Activated T-cell treated with anti-CD3 and anti-CD28 coated beads, Interleukin-2, amount 50 U/mL, for 72 hours (primary cell): ENCODE results near the gene LENEP. TPM values are rescaled to one million over a fixed set of nuclear protein-coding genes. Genes with fewer than 3 reads are reported as not detected.

ENCODE experiments used
- ATAC-seq, 2 donors: fragments of 150-1000 bp; cut with Tn5 transposase; replicated peaks in 1 of 2; 2 replicates each; pipeline ENCODE4 v1.10.0; 2021; ENCODE audit warnings: moderate library complexity in 2 of 2, mild to moderate bottlenecking in 1 of 2
- DNase-seq, 2 donors: peaks; one replicate each; pipeline ENCODE4 v3.0.0; 2021 to 2022; ENCODE audit warnings: mixed read lengths in 1 of 2
- H3K27ac Mint-ChIP-seq: one replicate; pipeline ENCODE4 v1.8.0; 2022; ENCODE audit warnings: mild to moderate bottlenecking, moderate library complexity, mixed read lengths
- H3K27me3 Mint-ChIP-seq: one replicate; pipeline ENCODE4 v1.8.0; 2022; ENCODE audit warnings: low read depth, mixed read lengths
- H3K36me3 Mint-ChIP-seq, 2 donors: one replicate each; pipeline ENCODE4 v1.8.0; 2022; ENCODE audit warnings: mixed read lengths in 2 of 2, mild to moderate bottlenecking in 1 of 2; ENCODE audit not compliant: insufficient read depth in 2 of 2
- H3K4me1 Mint-ChIP-seq: one replicate; pipeline ENCODE4 v1.8.0; 2022; ENCODE audit warnings: low read depth, mixed read lengths
- H3K4me3 Mint-ChIP-seq, 2 donors: one replicate each; pipeline ENCODE4 v1.8.0; 2022; ENCODE audit warnings: mild to moderate bottlenecking in 2 of 2, mixed read lengths in 2 of 2, moderate library complexity in 2 of 2
- H3K9me3 Mint-ChIP-seq, 2 donors: one replicate each; pipeline ENCODE4 v1.8.0; 2022; ENCODE audit warnings: mixed read lengths in 2 of 2
- total RNA-seq, 2 donors: library from RNA; stranded (reverse); gene quantifications; one replicate each; pipeline ENCODE4 v1.2.3, GENCODE V29; 2022

Gene LENEP
- total RNA-seq, 2 donors from 2014 or later = 0.65 to 2.3 TPM

- Mint-ChIP-seq H3K27me3 (no peaks in the 10 kb centered on the region), H3K4me3 (peak overlapping the region; percentile 45 to 67), H3K4me1 (peaks cover 67% of the 10 kb centered on the region), H3K27ac (no peak overlapping the region), H3K9me3 (no peaks in the 10 kb centered on the region), H3K36me3 (peaks cover 4 to 12% of the 10 kb centered on the region in 2 donors)
- no peak for ATAC-seq
- no peak for DNase-seq
These were observed 22.9 kb downstream of the LENEP start for GRCh38 chr1:155016231-155016831.

DNA sequence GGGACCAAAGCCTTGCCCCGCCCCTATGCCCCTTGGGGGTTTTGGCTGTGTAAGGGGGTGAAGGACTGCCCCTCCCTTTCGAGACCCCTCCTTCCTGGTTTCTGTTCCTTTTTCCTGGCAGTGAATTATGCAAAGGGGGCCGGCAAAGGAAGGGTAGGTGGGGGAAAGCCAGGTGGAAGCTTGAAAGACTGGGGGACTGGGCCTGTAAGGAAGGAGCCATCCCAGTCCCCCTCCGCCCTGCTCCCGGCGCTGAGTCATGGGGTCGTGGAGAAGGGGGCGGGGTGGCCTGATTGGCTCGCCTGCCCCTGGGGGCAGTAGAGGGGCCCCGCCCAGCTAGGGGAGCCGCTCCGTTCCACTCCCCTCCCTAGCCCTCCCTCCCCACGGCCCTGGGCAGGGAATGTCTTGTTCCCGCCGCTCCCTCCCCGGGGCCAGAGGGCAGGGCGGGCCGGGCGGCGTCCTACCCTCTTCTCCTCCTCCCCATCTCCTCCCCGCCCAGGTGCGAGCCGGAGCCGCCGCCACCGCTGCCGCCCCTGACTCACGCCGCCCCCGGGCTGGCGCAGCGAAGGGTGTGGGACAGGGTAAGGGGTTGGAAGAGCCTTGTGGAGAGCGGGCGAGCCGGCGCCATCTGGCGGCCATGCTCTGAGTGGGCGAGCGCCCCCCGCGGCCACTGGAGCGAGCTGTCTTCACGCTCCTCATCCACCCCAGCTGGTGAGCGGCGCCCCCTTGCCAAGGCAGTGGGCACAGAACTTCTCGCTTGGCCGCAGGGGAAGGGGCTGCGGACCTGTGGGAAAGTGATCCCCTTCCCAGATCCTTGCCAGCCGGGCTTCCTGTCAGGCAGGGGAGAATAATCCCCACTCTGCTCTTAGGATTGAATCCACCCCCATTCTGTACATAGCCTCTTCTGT, 23.9 kb downstream of the LENEP start:
- Mint-ChIP-seq H3K4me1 (peaks cover 60% of the 10 kb centered on the region), H3K4me3 (peak overlapping the region; percentile 50 to 67), H3K36me3 (peaks cover 4 to 12% of the 10 kb centered on the region in 2 donors), H3K27ac (no peak overlapping the region), H3K27me3 (no peaks in the 10 kb centered on the region), H3K9me3 (no peaks in the 10 kb centered on the region)
- DNase-seq = peak; percentile 94 to 95
- ATAC-seq = peak; percentile 94

GRCh38 chr1:155017946-155018316, 24.5 kb downstream of the LENEP start:
- Mint-ChIP-seq H3K9me3 (no peaks in the 10 kb centered on the region), H3K4me1 (peaks cover 54% of the 10 kb centered on the region), H3K36me3 (peaks cover 3 to 10% of the 10 kb centered on the region in 2 donors), H3K27ac (no peak overlapping the region), H3K4me3 (peak overlapping the region; percentile 47 to 50), H3K27me3 (no peaks in the 10 kb centered on the region)
- ATAC-seq = no peak
- DNase-seq = no peak

DNA sequence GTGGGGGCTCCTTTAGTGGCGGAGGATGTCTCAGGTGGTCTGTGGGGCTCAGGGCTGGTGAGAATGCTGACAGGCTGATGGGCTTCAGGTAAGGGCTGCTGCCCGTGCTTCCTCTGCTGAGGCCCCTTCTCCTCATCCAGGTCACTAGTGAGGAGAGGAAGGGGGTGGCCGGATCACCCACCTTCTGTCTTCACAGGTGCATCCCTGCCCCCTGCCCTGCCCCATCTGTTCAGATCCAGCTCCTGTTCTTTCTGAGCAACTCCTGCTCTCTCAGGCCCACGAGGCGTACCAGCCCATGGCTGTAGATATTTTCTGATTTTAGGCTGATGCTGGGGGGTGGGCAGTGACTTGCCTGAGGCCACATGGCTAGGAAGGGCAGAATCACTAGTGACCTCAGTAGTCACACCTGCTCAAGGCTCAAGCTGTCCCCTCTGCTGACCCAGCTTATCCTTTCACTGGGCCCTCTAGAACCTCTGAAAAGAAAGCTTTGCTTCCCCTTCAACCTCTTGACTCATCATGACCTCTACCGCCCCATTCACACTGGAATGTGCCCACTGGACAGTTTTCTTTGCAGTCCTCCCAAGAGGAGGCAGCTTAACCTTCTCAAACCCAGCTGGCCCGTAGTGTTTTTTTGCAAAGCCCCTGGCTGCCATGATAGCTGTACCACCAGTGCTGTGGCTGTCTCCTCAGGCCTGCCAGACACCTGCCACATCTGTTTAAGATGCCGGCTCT, 25.4 kb downstream of the LENEP start:
- no peaks in the 10 kb centered on the region for H3K27me3 Mint-ChIP-seq
- peaks cover 3 to 9% of the 10 kb centered on the region in 2 donors for H3K36me3 Mint-ChIP-seq

DNA sequence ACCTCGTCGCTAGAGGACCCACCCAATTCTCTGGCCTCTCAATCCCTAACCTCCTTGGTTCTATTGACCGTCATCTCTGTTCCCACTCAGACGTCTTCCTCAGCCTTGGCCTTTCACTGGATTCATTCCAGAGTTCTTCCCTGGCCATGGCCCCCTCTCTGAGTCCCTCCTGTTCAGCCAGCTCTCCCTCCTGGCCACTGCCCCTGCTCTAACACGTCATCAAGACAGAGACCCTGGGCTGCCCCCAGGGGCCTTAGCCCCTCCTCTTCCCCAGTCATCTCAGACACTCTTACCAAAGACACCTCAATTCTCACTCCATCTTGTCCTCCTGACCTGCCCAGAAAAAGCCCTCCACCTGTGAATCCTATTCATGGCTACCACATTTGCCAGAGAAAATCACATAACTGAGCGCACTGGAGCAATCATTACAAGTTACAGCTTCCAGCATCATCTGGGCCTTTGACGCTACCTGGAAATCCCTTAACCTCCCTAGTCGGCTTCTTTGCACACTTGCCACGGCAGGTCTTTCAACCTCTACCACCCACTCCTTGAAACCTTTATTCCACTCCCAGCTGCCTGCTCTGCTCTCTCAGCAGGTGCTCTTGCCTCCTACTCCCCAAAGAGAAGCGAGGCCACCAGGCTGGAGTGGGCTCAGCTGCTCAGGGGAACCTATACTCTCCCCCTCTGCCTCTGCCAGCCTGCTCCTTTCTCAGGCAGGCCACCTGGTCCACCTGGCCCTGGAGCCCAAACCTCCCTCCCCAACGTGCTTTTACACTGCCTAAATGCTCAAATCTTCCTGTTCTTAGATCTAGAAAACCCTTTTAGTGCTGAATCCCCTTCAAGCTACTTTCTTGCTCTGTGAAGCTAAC, 26.2 kb downstream of the LENEP start:
- H3K4me1 Mint-ChIP-seq = peaks cover 37% of the 10 kb centered on the region
- no peaks in the 10 kb centered on the region for H3K27me3 Mint-ChIP-seq
- H3K9me3 Mint-ChIP-seq = no peaks in the 10 kb centered on the region
- no peak for ATAC-seq
- DNase-seq = no peak
- H3K36me3 Mint-ChIP-seq = peaks cover 0 to 9% of the 10 kb centered on the region in 2 donors
- H3K4me3 Mint-ChIP-seq = no peak overlapping the region
- peak overlapping the region; percentile 23 for H3K27ac Mint-ChIP-seq

More for the DNA sequence above, 25.4 kb downstream of the LENEP start:
- H3K4me3 Mint-ChIP-seq = no peak overlapping the region
- ATAC-seq (no peak), DNase-seq (no peak)
- peaks cover 46% of the 10 kb centered on the region for H3K4me1 Mint-ChIP-seq
- H3K27ac Mint-ChIP-seq = no peak overlapping the region
- no peaks in the 10 kb centered on the region for H3K9me3 Mint-ChIP-seq

DNA sequence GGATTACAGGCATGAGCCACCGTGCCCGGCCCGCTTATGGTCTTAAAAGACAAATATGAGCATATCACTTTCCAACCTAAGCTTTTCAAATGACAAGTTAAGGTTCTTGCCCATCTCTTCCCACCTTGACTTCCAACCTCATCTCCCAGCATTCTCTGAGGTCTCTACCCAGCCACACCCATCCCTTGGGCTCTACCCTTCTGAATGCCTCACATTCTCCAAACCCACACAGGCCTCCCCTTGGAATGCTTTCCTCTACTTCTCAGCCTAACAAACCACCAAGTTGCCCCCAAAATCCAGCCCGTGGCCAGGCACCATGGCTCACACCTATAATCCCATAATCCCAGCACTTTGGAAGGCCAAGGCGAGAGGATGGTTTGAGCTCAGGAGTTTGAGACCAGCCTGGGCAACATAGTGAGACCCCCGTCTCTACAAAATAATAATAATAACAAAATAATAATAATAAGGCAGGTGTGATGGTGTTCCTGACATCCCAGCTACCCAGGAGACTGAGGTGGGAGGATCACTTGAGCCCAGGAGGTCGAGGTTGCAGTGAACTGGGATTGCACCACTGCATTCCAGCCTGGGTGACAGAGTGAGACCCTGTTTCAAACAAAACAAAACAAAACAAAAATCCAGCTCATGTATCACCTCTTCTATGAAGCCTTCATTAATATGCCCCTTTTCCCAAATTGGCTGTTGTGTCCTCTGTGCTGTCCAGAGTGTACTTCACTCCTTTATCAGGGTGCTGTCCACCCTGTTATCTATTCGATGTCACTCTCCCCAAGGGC, 28.9 kb downstream of the LENEP start:
- no peak overlapping the region for H3K27ac Mint-ChIP-seq
- H3K9me3 Mint-ChIP-seq = no peaks in the 10 kb centered on the region
- H3K27me3 Mint-ChIP-seq = no peaks in the 10 kb centered on the region
- no peak overlapping the region for H3K4me3 Mint-ChIP-seq
- DNase-seq (no peak), ATAC-seq (no peak)
- H3K4me1 Mint-ChIP-seq = peaks cover 17% of the 10 kb centered on the region
- H3K36me3 Mint-ChIP-seq = peaks cover 0 to 2% of the 10 kb centered on the region in 2 donors

GRCh38 chr1:155022927-155023236, 29.5 kb downstream of the LENEP start:
- Mint-ChIP-seq H3K4me1 (peaks cover 17% of the 10 kb centered on the region), H3K4me3 (no peak overlapping the region), H3K27ac (no peak overlapping the region), H3K9me3 (no peaks in the 10 kb centered on the region), H3K27me3 (no peaks in the 10 kb centered on the region), H3K36me3 (peaks cover 0 to 2% of the 10 kb centered on the region in 2 donors)
- no peak for DNase-seq
- ATAC-seq = peak in 1 of 2 donors; percentile 2

DNA sequence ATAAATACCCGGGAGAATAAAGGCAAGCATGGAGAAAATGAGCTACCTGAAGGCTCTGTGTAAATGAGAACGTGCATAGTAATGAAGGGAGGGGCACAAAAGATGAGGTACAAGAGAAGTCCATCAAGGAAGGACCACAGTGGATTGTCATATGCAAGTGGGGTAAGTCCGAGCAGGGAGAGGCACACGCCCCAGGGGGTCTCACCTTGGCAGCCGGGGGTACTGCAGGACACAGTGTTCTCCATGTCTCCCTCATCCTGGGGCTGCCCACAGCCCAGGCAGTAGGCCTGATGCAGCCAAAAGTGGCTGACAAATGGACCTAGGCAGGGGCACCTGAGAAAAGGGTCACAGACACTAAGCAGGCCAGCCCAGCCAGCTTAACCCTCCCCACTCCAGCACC, 30.2 kb downstream of the LENEP start:
- Mint-ChIP-seq H3K27ac (peak overlapping the region; percentile 45), H3K36me3 (peaks cover 0 to 2% of the 10 kb centered on the region in 2 donors), H3K4me1 (peaks cover 17% of the 10 kb centered on the region), H3K9me3 (no peaks in the 10 kb centered on the region), H3K27me3 (no peaks in the 10 kb centered on the region), H3K4me3 (no peak overlapping the region)
- ATAC-seq (peak in 1 of 2 donors; percentile 23), DNase-seq (no peak)

DNA sequence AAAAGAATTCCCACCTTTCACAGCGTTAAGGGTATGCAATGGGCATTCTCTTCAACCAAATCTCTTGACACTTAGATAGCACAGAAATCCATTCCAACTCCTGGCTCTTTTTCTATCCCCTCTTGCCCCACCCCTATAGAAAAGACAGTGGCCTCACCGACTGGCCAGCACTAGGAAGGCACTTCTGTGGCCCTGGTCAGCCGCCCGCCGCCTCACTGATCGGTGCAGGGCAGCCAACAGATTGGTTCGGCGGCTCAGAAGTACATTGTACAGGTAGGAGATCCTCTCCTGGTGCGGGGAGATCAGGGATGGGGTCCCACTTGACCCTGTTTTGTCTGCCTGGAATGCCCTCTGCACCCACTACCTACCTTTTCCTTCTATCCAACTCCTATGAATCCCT, 30.9 kb downstream of the LENEP start:
- Mint-ChIP-seq H3K4me1 (peaks cover 10% of the 10 kb centered on the region), H3K4me3 (no peak overlapping the region), H3K9me3 (no peaks in the 10 kb centered on the region), H3K27ac (no peak overlapping the region), H3K36me3 (peaks cover 0 to 2% of the 10 kb centered on the region in 2 donors), H3K27me3 (no peaks in the 10 kb centered on the region)
- DNase-seq (no peak), ATAC-seq (no peak)

DNA sequence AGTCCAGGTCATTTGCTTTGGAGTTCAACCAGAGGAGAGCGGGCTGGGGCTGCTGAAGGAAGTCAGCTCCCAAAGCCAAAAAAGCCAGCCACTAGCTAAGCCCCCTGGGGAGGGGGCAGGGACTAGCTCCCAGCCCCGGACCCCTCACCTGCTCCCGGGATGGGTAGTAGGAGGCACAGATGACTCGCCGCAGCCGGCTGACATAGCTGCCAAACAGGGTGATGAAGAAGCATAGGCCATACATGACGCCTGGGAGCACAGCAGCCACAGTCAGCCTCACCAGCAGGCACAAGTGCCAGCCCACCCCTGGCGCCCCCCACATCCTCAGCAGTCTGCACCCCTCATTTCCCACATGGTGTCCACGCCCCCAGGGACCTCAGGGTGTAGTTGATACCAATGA, 32.8 kb downstream of the LENEP start:
- peak in 1 of 2 donors; percentile 8 for ATAC-seq
- H3K4me3 Mint-ChIP-seq = no peak overlapping the region
- no peaks in the 10 kb centered on the region for H3K4me1 Mint-ChIP-seq
- no peaks in the 10 kb centered on the region for H3K9me3 Mint-ChIP-seq
- no peak overlapping the region for H3K27ac Mint-ChIP-seq
- no peaks in the 10 kb centered on the region for H3K27me3 Mint-ChIP-seq
- DNase-seq = no peak
- H3K36me3 Mint-ChIP-seq = no peaks in the 10 kb centered on the region

GRCh38 chr1:155026588-155026987, 33.2 kb downstream of the LENEP start:
- Mint-ChIP-seq H3K27ac (no peak overlapping the region), H3K27me3 (no peaks in the 10 kb centered on the region), H3K4me1 (no peaks in the 10 kb centered on the region), H3K9me3 (no peaks in the 10 kb centered on the region), H3K4me3 (no peak overlapping the region), H3K36me3 (no peaks in the 10 kb centered on the region)
- DNase-seq (no peak), ATAC-seq (peak; percentile 43 to 51)
